Measurements from ENCODE around the gene DNMT3A.
A peak's percentile ranks its signal among the peaks of the same experiment; 100 is the strongest.

DNMT3A gene

DNA sequence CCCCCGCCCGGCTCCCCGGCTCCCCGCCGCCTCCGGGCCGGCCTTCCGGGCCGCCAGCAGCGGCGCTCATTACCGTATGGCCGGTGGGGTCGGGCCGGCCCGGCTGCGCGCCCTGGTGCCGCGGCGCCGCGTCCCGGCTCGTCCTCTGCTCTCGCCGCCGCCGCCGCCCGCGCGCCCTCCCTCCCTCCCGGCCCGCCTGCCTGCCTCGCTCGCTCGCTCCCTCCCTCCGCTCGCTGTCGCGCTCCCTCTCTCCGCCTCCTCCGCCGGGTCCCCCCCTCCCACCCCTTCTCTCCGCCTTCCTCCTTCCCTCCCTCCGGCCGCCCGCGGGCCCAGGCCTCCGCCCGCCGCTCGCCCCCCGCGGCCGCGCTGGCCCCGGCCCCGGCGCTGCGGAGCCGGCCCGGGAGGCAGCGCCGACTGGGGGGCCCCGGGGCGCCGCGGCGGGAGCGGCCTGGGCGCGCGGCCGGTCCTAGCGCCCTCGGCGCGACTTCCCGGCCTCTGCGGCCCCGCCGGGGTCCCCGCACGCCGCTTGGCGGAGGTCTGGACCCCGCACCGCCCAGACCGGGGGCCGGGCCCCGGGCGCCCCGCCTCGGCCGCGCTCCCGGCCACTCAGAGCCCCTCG is at the start of gene DNMT3A:
Gene DNMT3A (minus strand): TSS at position 173 of the 619 bp plus-strand sequence. CDS start 27,941 bp downstream, outside the sequence.
- DNase-seq: peak; percentile 77

DNA sequence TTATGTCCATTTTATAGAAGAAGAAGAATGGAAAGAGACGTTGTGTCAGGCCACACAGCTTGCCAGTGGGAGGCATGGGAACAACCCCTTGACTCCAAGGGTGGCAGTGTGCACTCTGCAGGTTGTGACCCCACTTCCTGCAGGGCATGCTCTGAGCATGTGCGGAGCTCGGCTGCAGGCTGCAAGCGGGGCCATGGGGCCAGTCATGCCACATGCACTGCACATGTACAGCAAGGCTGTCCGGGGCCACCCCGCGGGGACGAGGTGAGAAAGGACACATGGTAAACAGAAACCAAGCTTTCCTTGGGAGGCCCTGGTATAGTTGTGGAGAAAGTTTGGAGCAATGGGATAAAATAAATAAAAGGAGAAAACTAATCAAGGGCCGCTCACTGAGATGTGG is 47.4 kb upstream of the DNMT3A start:
- no peak for DNase-seq

DNA sequence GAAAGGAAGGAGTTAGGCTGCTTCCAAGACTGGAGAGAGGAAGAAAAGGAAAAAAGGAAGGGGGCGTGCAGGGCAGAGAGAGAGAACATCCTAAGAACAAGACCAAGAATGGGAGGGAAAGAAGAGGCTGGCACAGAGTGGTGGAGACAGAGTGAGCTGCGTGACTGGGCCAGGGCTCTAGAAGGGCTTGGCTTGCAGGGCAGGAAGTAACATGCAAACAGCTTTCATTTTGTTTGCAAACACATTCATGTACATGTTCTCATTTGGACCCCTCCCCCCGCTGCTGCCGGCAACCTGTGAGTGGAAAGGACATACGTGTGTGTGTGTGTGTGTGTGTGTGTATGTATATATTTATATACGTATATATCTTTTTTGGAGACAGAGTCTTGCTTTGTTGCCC is 46.8 kb upstream of the DNMT3A start:
- no peak for DNase-seq

DNA sequence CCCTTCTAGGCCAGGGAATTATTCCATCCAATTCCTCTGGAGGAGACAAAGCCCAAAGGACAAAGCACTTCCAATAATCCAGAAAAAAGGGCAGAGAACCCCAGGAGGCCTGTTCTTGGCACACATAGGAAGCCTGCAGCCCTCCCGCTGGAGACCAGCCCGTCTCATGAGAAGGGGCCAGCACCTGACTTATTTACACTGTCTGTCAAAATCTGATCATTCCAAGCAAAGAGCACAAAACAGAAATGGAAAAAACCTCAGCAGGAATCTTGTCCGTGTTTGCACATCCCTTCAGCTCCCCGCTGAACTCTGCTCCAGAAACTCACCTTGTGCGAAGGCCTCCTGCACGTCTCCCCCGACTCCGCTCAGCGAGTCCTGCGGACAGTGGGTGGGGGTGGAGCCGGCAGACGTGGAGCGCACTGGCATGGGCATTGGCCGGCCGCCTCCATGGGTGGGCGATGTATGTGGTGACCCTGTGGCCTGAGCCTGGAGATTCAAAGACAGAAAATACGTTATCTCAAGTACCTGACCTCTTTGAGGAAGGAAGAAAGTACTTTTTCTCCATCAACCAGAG is 46.2 kb upstream of the DNMT3A start:
- DNase-seq: no peak

DNA sequence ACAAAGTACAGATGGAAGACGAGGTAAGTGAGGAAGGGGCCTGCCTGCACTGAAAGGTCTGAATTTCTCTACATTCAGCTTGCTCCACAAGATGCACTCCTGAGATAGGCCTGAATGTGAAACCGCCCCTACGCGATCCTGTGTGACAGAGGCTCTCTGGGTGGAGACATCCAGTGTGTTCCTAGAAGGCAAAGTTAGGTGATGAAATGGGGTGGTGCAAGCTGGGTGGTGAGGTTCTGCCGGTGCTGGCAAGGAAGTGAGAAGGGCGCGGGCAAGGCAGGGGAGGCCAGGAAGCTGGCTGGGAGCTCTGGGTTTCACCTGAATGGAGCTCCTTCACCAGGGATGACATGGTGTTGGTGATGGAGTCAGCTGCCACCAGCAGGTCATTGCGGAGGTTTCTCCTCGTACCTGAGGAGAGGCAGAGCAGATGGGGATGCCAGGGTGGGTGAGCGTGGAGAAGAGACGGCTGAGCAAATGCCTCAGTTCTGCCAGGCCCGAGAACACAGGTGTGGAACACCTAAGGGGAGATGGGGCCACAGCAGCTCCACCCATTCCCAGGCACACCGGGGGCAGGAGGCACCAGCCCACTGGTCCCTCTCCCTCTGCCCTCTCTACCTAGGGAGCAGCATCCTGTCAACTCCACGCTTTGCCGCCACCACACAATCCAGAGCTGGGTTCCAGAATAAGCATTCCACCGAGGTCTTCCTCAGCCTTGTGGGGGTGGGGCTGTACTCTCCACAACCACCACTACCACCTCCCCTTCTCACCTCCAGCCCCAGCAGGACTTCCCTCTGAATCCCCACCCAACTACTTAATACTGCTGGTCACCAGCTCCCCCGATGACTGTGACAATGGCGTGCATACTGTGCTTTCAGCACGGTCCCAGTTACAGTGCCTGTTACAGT is 45.5 kb upstream of the DNMT3A start:
- DNase-seq: no peak

DNA sequence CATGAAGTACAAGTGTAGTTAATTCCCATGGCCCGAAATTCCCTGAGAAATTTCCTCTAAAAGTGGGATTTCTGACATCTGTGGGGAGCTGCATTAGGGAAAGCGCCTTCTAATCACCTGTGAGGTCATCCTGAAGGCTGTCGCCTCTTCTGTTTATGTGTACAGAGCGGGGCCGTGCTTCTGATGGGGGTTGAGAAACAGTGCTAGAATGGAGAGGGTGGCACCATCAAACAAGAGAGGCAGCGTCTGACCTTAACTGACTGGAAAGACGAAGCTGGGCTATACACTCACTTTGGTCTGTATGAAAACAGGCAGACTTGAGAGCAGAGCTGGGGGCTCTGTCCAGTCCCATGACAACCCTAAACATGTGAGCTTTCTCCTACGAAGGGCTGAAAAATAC is 44.2 kb upstream of the DNMT3A start:
- DNase-seq: no peak

DNA sequence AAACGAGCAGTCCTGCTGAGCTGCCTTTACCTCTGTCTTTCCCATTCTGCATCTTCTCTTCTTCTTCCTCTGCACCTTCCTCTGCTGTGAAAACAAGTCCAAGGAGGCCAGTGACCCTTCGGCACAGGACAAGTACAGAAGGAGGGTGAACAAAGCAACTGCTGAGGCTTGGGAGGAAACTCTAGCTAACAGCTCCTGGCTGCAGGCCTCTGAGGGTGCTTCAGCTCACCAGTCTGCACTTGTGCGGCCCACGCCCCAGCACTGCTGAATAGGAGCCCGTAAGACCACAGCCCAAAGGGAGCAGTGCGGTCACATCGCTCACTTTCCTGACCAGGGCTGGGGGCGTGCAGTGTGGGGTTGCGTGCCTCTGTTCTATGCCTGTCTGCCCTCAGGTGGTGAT is 42.1 kb upstream of the DNMT3A start:
- no peak for DNase-seq

DNA sequence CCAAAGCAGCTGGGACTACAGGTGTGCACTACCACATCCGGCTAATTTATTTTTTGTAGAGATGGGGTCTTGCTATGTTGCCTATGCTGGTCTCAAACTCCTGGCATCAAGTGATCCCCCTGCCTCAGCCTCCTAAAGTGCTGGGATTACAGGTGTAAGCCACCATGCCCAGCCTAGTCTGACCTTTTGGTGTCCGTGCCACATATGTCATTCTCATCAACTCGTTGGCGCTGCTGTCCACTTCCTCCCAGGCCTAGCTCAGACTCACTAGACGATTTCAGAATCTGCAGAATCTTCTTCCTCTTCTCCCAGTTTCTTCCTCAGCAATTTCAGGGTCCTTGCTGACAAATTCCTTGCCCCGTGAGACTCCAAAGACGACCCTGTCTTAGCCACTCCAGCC is 39.8 kb upstream of the DNMT3A start:
- no peak for DNase-seq

DNA sequence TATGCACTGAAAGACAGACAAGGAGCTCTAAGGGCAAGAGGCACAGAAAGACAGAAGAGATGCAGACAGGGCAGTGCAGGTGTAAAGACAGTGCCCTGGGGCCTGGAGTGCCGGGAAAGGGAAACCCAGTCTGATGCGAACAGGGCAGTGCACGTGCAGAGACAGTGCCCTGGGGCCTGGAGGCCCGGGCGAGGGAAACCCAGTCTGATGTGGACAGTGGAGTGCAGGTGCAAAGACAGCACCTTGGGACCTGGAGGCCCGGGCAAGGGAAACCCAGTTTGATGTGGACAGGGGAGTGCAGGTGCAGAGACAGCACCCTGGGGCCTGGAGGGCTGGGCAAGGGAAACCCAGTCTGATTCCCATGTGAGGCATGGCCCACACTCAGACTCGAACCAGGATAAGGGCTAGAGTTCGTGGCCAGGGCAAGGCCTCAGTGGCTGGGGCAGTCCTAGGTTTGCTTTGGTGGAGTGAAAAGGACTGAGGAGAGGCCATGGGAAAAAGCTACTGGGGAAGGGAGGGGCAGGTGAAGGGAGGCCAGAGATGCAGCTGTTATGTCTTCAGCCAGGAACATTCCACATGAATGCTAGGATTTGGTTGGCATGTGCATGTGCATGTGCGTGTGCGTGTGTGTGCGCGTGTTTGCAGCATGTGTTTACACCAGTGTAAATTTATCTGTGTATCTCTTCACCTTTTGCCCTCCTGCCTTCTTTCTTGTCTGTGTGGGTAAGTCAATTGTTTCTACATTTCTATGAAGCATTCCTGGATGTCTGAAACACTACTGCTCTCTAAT is 39.1 kb upstream of the DNMT3A start:
- DNase-seq: no peak

DNA sequence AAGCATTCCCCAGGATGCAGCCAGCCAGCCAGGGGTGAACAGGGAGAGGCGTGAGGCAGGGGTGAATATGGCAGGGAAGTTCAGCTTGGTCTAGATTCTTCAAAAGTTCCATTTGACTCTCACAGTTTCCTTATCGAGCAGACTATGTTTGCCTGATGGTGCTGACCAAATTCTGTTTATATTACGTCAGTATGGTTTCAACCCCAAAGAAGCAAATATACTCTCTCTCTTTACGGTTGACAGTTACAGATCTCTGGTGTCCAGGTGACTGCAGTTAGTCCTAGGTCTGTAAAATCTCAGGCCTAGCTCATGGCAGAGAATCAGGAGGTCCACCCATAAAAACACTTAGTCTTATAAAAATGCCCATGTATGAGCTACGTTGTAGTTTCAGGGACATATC is 38.3 kb upstream of the DNMT3A start:
- no peak for DNase-seq

DNA sequence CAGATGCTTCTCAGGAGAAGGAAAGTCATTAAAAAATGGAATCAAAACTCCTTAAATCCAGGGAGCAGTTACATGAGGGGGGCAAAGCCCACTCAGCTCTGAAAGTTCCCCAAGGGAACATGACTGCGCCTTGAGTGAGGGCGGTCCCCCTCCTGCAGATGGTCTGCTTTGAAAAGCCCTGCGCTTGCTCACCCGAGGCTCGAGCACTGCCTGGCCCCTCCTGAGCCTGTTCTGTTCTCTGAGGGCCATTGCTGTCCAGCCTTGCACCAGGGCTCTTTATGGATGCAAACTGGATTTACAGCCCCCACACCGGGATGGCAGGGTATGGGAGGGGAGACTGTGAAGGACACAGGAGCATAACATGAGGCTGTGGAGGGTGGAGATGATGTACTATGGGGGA is 37.8 kb upstream of the DNMT3A start:
- DNase-seq: no peak

DNA sequence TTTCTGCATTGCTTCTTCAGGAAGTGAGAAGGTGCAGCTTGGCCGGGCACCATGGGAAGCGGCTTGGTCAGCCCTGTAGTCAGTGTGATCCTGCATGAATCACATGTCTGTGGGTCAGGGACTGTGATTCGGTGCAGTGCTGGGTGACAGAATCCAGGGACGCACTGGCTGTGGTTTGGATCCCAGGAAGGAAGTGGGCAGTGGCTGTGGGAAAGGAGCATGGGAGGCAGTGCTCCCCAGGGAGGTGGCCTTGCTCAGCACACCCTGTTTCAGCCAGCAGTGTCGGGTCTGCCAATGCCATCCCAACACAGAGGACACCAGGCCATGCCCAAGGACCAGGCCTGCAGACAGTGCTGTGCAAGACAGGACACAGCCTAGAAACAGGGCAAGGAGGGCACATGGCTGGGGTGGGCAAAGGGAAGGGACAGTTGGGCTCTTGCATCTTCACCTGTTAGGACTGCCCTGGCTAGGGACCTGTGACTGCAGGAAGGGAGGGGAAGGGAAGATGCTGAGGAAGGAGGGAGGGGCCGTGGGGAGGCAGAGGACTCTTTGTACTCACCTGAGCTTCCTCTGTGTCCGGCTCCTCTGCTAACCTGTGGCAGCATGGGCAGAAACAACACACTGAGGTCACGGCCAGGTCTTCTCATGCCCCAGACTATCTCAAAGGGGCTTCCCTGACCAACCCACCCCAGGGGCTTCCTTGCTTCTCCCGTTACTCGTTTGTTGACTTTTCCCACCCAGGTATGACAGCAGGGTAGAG is 37.2 kb upstream of the DNMT3A start:
- no peak for DNase-seq

DNA sequence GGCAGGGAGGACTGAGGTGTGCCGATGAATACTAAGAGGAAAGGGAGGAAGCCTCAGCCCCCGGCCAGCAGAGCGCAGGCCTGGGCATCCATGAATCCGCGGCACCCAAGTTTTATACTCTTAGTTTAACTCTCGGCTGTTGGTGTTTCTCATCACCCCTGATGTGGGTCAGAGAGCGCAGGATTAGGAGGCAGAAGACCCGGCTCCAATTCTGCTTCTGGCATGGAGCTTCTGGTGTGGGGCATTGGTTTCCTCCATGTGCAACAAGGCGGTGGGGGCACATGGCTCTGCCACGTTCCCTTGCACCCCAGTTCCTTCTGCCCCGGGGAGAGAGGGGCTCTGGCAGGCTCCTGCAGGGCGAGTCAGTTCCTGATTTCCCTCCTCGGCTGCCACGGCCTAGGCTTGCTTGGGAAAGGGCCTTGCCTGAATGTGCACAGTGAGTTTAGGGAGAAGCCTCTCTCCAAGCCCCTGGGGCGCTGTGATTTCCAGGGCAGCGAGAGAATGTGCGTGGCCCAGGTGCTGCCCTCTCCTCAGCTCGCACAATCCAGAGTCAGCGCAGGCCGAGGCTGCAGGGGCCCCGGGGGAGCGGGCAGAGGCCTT is 36.2 kb upstream of the DNMT3A start:
- DNase-seq: no peak

DNA sequence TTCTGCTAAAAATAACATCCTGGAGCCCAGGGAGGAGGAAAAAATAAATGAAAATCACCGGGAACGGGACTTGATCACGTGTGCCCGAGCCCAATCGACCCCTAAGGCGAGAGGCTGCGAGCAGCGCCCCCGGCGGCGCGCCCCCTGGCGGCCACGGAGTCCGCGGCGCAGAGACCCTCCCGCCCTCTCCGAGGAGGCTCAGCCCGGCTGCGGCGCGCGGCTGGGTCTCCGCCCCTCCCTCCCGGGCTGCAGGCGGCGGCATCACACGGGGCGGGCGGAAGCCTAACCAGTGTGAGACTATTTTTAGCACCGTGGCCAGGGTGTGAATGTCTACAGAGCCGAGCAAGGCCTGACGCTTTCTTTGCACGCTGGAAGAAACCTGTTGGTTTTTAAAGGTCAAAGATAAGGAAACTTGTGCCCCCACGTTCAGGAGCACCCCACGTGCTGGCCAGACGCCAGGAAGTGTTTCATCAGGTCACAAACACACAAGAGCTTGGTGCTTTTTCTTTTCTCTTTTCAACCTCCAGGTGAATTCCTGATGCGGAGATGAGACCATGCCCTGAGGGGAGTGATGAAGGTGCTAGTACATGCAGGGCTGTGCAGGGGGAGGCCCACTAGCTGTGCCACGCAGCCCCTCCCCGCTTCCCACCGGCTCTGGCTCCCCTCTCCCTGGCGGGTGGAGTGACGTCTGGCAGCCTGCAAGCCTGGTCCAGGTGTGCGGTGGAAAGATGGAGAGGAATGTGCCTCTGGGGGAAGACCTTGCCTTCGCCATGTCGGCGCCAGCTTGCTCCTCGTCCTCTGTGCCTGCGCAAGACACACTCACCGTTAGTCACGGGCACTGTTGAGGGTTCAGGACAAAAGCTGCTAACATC is 35.3 kb upstream of the DNMT3A start:
- peak; percentile 94 for DNase-seq

DNA sequence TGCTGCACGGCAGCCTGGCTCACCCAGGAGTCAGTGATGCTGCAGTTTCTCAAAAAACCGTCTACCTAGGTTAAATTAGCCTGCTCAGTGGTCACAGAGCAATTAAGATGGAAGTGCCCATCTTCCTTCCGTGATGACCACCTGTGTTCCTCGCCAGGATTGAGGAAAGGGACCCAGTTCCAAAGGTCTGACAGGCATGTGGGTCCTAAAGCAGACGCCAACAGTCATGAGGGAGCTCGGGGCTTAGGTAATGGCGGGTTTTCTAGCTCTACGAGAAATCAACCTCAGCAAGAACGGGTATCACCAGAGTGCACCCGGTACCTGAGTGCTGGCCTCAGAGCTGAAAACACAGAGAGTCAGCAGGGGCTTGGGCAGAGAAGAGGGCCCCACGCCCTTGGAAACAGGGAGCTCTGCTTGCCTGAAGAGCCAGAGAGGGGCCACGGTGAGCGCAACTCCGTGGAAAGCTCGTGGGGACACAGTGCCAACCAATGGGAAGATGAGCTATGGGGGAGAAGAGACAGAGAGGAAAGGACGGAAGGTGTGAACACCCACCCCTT is 34.3 kb upstream of the DNMT3A start:
- no peak for DNase-seq

DNA sequence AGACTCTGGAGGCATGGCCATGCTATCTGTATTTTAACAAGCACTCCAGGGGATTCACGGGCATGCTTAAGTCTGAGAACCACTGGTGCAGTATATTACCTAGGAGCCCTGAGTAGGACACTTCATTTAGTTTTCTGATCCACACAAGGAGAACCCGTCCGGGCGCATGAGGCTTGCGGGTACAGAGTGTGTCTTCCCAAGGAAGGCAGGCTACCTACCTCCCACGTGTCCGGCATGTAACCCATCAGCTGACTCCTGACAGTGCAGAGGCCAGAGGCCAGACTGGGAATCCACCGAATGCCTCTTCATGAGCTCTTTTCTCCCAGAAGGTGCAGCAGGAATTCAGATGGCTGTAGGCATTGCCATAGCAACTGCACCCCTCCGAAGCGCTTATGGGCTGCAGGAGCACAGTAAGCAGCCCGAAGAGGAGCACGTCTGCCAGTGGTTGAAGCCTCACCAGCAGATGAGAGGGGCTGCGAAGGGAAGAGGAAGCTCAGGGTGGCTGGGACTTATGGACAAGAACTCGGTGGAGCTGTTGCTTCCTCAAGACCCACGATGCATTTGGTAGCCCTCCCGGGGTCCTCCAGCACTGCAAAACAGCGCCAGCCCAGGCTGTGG is 33.8 kb upstream of the DNMT3A start:
- no peak for DNase-seq

DNA sequence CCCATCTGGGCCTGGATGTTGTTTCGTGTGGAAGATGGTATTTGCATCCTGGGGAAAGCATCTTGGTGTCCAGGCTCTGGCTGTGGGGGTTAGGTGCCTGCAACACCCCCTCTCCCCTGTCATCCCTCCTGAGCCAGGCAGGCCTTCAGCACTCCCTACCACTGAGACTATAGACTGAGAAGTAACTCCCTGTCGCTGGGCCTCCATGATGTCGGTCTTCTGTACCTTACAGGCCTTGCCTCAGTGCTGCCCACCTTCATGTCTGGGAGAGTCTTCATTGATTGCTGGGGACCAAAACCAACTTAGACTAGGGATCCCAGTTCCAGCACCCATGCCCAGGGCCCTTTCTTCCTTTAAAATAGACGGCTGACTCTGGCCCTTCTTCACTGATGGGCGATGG is 33.1 kb upstream of the DNMT3A start:
- no peak for DNase-seq

DNA sequence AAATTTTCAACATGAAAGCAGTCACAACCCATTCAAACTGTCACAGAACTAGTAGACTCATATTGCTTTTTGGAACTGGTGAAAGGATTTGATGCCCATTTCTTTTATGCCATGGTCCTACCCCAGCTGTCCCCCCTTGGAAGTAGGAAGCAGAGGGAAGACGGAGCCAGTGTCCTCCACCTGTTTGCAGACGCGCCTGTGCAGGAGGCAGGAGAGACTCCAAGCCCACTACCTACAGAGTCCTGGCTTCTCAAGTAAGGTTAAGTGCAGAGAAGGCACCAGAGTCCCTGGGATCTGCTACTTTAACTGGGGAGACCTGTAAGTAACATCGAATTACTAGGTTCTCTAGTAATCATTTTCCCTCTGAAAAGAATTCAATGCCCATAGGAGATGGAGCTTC is 32.7 kb upstream of the DNMT3A start:
- DNase-seq: no peak

DNA sequence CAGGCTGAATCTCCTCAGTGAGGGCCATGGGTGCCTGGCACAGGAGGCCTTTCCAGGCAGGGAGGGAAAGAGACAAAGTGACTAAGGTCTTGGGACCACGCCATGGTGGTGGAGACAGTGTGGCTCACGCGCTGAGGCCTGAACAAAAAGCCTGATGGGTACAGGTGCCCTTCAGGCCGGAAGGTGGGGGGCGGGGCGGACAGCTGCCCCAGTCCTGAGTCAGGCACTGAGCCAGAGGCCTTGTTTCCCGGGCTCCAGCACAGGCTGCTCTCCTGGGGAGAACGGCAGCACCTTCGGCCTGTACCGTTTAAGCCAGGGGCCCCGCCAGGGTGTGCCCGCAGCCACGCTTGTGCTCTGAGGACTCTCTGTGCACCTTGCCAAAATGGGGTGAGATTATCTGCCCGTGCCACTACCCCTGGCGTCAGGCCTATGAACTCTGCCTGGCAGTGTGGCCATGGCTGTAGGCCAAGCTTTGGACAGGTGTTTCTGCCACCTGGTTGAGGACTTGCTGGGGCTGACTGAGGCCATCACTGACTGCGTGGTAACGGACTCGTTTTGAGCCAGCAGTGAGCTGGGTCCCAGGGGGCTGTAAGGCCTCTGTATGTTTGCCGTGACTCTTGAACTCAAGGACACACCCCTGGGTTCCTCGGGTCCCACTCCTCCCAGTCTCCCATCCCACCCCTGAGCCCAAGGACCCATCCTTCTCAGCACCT is 31.7 kb upstream of the DNMT3A start:
- no peak for DNase-seq
